SU-DHL-6 (cell line): ENCODE measurements around the gene CALM3.

Experiments used
- H2AFZ ChIP-seq: fragments of 200-600 bp; sonication (generic); 2 replicates; pipeline ENCODE4 v1.6.1; 2014; ENCODE audit warnings: low read depth, mild to moderate bottlenecking, moderate library complexity, mixed read lengths, antibody characterized with exemption, low read length; ENCODE audit not compliant: severe bottlenecking
- H3F3A ChIP-seq: fragments of 200-600 bp; shearing (Covaris generic); 2 replicates; pipeline ENCODE4 v1.6.0; 2016; ENCODE audit warnings: antibody characterized with exemption, mild to moderate bottlenecking; ENCODE audit not compliant: insufficient read depth
- H3K27ac ChIP-seq: fragments of 200-600 bp; sonication (generic); 2 replicates; pipeline ENCODE4 v1.5.1; 2016; ENCODE audit warnings: low read depth, mild to moderate bottlenecking, low read length, moderate library complexity, mixed read lengths
- H3K27me3 ChIP-seq: fragments of 200-600 bp; sonication (generic), shearing (Covaris generic); 2 replicates; pipeline ENCODE4 v1.6.0; 2014; ENCODE audit warnings: mild to moderate bottlenecking, low read length
- H3K36me3 ChIP-seq: fragments of 200-600 bp; sonication (generic); 2 replicates; pipeline ENCODE4 v1.6.1; 2014; ENCODE audit warnings: mild to moderate bottlenecking, low read length, mixed read lengths
- H3K4me2 ChIP-seq: fragments of 300-600, 200-600 bp; shearing (Covaris generic), sonication (generic); 2 replicates; pipeline ENCODE4 v1.6.0; 2014; ENCODE audit warnings: low read length, low read depth, mild to moderate bottlenecking; ENCODE audit not compliant: poor library complexity, severe bottlenecking
- H3K4me3 ChIP-seq: fragments of 200-600 bp; sonication (generic); 2 replicates; pipeline ENCODE4 v1.5.1; 2014; ENCODE audit warnings: antibody characterized with exemption, low read length, mild to moderate bottlenecking, mixed read lengths; ENCODE audit not compliant: insufficient read depth, poor library complexity, severe bottlenecking
- H3K79me2 ChIP-seq: fragments of 200-600 bp; sonication (generic); 2 replicates; pipeline ENCODE4 v1.6.1; 2014; ENCODE audit warnings: mild to moderate bottlenecking, low read length, moderate library complexity; ENCODE audit not compliant: insufficient read depth
- H3K9ac ChIP-seq: fragments of 200-600 bp; sonication (generic); 2 replicates; pipeline ENCODE4 v1.7.0; 2014; ENCODE audit warnings: mild to moderate bottlenecking, low read length
- H3K9me2 ChIP-seq: fragments of 200-600 bp; sonication (generic); replicated peaks from 2 replicates; pipeline ENCODE4 v1.6.1; 2014; ENCODE audit warnings: low read length; ENCODE audit not compliant: insufficient read depth
- H3K9me3 ChIP-seq: fragments of 200-600 bp; sonication (generic); 2 replicates; pipeline ENCODE4 v1.6.1; 2014; ENCODE audit warnings: low read length, mixed read lengths; ENCODE audit not compliant: insufficient read depth
- H4K20me1 ChIP-seq: fragments of 200-600 bp; sonication (generic); 2 replicates; pipeline ENCODE4 v1.6.1; 2014; ENCODE audit warnings: low read depth, mild to moderate bottlenecking, antibody characterized with exemption, low read length, moderate library complexity, mixed read lengths
- EZH2phosphoT487 ChIP-seq: fragments of 200-600 bp; sonication (generic), shearing (Covaris generic); conservative IDR thresholded peaks from 2 replicates; pipeline ENCODE4 v1.6.1; 2018; ENCODE audit warnings: mild to moderate bottlenecking, antibody characterized with exemption, low read length, moderate library complexity, mixed read lengths
- TF ChIP-seq, protein P1 (sequence below): fragments of 200-600 bp; sonication (generic); IDR thresholded peaks from one replicate; pipeline ENCODE4 v1.5.1; 2017; ENCODE audit warnings: antibody characterized with exemption, mild to moderate bottlenecking, low read length, moderate library complexity; ENCODE audit not compliant: insufficient read depth, poor library complexity, severe bottlenecking

The CALM3 gene

DNA sequence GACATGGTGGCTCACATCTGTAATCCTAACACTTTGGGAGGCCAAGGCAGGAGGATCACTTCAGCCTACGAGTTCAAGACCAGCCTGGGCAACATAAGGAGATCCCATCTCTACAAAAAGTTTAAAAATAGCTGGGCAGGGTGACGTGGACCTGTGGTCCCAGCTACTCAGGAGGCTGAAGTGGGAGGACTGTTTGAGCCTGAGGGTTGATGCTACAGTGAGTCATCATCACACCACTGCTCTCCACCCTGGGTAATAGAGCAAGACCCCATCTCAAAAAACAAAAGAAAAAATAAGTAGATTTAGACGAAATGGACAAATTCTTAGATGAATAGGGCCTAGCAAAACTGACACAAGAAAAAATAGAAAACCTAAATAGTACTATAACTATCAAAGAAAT is 45.3 kb downstream of the CALM3 start:
- Histone ChIP-seq H3K27me3 (no peaks in the 10 kb centered on the region), H4K20me1 (no peaks in the 10 kb centered on the region), H3K36me3 (no peaks in the 10 kb centered on the region), H3F3A (no peaks in the 10 kb centered on the region), H3K4me2 (no peak overlapping the region), H2AFZ (no peak overlapping the region), H3K79me2 (no peaks in the 10 kb centered on the region), H3K9me2 (no peaks in the 10 kb centered on the region), H3K27ac (no peak overlapping the region), H3K4me3 (no peak overlapping the region), H3K9me3 (no peaks in the 10 kb centered on the region), H3K9ac (no peak overlapping the region)
- TF ChIP-seq, protein P1, sequence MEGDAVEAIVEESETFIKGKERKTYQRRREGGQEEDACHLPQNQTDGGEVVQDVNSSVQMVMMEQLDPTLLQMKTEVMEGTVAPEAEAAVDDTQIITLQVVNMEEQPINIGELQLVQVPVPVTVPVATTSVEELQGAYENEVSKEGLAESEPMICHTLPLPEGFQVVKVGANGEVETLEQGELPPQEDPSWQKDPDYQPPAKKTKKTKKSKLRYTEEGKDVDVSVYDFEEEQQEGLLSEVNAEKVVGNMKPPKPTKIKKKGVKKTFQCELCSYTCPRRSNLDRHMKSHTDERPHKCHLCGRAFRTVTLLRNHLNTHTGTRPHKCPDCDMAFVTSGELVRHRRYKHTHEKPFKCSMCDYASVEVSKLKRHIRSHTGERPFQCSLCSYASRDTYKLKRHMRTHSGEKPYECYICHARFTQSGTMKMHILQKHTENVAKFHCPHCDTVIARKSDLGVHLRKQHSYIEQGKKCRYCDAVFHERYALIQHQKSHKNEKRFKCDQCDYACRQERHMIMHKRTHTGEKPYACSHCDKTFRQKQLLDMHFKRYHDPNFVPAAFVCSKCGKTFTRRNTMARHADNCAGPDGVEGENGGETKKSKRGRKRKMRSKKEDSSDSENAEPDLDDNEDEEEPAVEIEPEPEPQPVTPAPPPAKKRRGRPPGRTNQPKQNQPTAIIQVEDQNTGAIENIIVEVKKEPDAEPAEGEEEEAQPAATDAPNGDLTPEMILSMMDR: no peak
- TF ChIP-seq EZH2phosphoT487: no peak

DNA sequence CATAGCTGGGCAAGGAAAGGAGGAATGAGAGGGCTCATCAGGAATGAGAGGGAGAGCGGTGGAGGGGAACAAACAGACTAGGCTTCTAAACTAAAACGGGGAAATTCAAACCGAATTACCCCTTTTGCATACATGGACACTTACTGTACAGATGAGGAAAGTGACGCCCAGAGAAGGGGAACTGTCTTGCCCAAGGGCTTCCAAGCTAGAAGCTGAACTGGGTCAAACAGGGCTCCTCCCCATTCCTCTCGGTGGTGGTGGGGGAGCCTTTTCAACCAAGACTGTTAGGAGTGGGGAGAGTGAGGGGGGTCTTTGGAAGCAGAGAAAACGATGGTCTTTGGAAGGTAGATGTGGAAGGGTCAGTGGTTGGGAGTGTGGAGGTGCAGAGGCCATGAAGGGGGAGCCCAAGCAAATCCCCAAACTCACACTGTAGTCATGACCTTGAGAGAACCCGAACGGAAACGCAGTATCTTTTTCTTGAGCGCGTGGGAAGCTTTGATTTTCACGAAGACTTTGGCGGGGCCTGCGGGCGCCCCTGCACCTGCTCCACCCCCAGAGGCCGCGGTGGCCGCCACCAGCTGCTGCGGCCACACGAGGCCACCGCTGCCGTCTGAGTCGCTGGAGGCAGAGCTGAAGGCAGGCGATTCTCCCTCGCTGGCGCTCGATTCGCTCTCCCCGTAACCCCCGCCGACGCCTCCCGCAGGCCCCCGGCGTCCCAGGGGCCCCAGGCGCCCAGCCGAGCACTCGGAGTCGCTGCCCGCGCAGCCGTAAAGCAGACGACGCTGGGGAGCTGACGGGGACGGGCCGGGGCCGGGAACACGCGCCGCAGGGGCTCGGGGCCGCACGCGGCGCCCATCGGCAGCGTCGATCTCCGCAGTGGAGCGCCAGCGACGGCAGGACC is 47.2 kb downstream of the CALM3 start:
- Histone ChIP-seq H3K27me3 (no peaks in the 10 kb centered on the region), H3K9ac (no peak overlapping the region), H3K9me2 (no peaks in the 10 kb centered on the region), H3F3A (no peaks in the 10 kb centered on the region), H4K20me1 (no peaks in the 10 kb centered on the region), H3K4me3 (no peak overlapping the region), H3K27ac (no peak overlapping the region), H3K36me3 (no peaks in the 10 kb centered on the region), H2AFZ (no peak overlapping the region), H3K79me2 (no peaks in the 10 kb centered on the region), H3K9me3 (no peaks in the 10 kb centered on the region), H3K4me2 (no peak overlapping the region)
- TF ChIP-seq EZH2phosphoT487: no peak
- TF ChIP-seq, protein P1: no peak

DNA sequence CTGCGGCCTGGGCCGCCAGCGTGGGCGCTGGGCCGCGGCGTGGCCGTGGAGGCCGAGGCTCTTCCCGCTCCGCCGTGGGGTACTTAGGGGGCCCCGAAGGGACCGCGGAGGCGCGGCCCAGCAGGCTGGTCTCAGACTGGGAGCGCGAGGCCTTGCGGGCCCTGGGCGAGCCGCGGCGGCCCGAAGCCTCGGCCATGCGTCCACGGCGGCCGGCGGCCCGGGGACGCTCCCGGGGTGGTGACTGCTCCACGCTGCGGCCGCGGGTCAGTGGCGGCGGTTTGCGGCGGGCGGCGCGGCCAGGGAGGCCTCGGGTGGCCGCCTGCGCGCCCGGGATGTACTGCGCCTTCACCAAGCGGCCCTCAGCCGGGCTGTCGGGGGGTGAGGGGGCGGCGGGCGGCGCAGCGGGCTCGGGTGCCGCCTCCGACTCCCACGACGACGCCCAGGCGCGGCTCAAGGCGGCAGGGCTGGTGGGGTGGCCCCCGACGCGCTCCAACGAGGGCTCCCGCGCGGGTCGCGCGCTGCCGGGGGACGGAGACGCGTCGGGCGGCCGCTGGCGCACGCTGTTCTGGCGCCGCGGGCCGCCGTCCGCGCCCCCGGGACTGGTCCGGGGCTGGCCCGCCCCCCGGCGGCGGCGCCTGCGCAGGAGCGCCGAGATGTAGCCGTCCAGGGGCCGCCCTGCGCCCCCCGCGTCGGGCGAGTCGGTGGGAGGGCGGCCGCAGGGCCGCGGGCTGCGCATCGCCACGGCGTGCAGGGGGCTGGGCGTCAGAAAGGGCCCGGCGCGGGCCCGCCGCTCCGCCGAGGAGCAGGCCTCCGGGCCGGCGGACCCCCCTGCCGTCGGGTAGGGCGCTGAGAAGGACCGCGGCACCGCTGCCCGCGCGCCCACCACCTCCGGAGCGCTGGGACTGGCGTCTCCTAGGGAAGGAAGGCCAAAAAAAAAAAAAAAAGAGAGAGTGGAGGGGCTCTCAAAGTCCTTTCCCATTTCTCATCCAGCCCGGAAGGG is 48.1 kb downstream of the CALM3 start:
- Histone ChIP-seq H3K9ac (no peak overlapping the region), H3K9me3 (no peaks in the 10 kb centered on the region), H3K36me3 (no peaks in the 10 kb centered on the region), H3F3A (no peaks in the 10 kb centered on the region), H3K9me2 (no peaks in the 10 kb centered on the region), H3K4me3 (no peak overlapping the region), H3K27me3 (no peaks in the 10 kb centered on the region), H3K27ac (no peak overlapping the region), H3K4me2 (no peak overlapping the region), H4K20me1 (no peaks in the 10 kb centered on the region), H3K79me2 (no peaks in the 10 kb centered on the region), H2AFZ (no peak overlapping the region)
- TF ChIP-seq, protein P1: no peak
